Measurements from ENCODE around the gene PAPPA2.

PAPPA2 gene

DNA sequence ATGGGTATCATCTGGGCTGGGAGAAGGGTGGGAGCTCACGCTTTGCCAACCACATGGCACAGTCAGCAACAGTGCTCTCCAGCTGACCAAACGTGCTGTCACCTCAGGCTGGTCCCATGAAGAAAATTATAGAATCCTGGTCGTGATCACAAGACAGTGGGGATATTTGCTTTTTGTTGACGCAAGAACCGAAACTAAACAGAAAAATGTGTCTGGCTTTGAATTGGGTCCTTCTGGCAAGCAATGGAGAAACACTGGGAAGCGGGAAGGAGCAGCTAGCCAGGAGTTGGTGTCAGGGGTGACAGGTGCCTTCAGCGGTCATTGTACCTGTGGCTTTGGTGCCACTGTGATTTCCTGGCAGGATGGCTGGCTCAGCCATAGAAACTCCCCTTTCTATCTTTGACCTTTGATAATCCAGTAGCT is 304.8 kb downstream of the PAPPA2 start:
- Histone ChIP-seq H3K27me3 (ENCODE audit: control insufficient read depth, insufficient read depth, low read length) (no peaks in the 10 kb centered on the region), H3K4me1 (ENCODE audit: control insufficient read depth, insufficient read depth, low read length) (no peaks in the 10 kb centered on the region), H3K4me3 (ENCODE audit: low read depth, low read length) (no peak overlapping the region), H3K36me3 (ENCODE audit: control insufficient read depth, insufficient read depth, low read length) (no peaks in the 10 kb centered on the region), H3K9ac (ENCODE audit: low read length) (no peak overlapping the region), H3K27ac (ENCODE audit: low read depth, low read length) (no peak overlapping the region), H3K9me3 (ENCODE audit: control insufficient read depth, insufficient read depth, low read depth, low read length) (no peaks in the 10 kb centered on the region)

DNA sequence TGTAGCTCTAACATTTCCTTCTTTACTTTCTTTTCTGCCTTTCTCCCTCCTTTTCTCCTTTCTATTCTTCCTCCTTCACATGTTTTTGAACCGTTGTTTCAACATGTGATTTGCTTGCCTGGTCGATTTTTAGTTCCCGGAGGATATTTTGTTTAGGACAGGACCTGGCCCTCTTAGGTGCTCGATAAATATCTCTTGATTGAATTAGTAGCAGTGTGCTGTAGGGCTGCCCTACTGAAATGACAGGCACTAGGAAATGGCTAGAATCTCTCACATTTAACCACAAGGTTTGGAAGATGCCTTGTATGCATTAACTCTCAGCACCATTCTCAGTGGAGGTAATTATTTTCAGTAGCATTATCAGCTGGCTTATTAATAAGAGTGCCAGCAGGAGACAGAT is 305.6 kb downstream of the PAPPA2 start:
- no peaks in the 10 kb centered on the region for H3K9me3 ChIP-seq (ENCODE audit: control insufficient read depth, insufficient read depth, low read depth, low read length)
- no peak overlapping the region for H3K27ac ChIP-seq (ENCODE audit: low read depth, low read length)
- H3K27me3 ChIP-seq (ENCODE audit: control insufficient read depth, insufficient read depth, low read length), result no peaks in the 10 kb centered on the region
- no peaks in the 10 kb centered on the region for H3K4me1 ChIP-seq (ENCODE audit: control insufficient read depth, insufficient read depth, low read length)
- no peak overlapping the region for H3K9ac ChIP-seq (ENCODE audit: low read length)
- H3K4me3 ChIP-seq (ENCODE audit: low read depth, low read length), result no peak overlapping the region
- H3K36me3 ChIP-seq (ENCODE audit: control insufficient read depth, insufficient read depth, low read length), result no peaks in the 10 kb centered on the region

GRCh38 chr1:176770066-176770465 is 307.1 kb downstream of the PAPPA2 start:
- Histone ChIP-seq H3K9me3 (ENCODE audit: control insufficient read depth, insufficient read depth, low read depth, low read length) (no peaks in the 10 kb centered on the region), H3K27ac (ENCODE audit: low read depth, low read length) (no peak overlapping the region), H3K27me3 (ENCODE audit: control insufficient read depth, insufficient read depth, low read length) (no peaks in the 10 kb centered on the region), H3K4me1 (ENCODE audit: control insufficient read depth, insufficient read depth, low read length) (no peaks in the 10 kb centered on the region), H3K4me3 (ENCODE audit: low read depth, low read length) (no peak overlapping the region), H3K9ac (ENCODE audit: low read length) (no peak overlapping the region), H3K36me3 (ENCODE audit: control insufficient read depth, insufficient read depth, low read length) (no peaks in the 10 kb centered on the region)

GRCh38 chr1:176773038-176773437 is 310.1 kb downstream of the PAPPA2 start:
- Histone ChIP-seq H3K27me3 (ENCODE audit: control insufficient read depth, insufficient read depth, low read length) (no peaks in the 10 kb centered on the region), H3K9me3 (ENCODE audit: control insufficient read depth, insufficient read depth, low read depth, low read length) (no peaks in the 10 kb centered on the region)

GRCh38 chr1:176774224-176774623 is 311.2 kb downstream of the PAPPA2 start:
- no peaks in the 10 kb centered on the region for H3K4me1 ChIP-seq (ENCODE audit: control insufficient read depth, insufficient read depth, low read length)
- no peaks in the 10 kb centered on the region for H3K9me3 ChIP-seq (ENCODE audit: control insufficient read depth, insufficient read depth, low read depth, low read length)
- H3K9ac ChIP-seq (ENCODE audit: low read length), result no peak overlapping the region
- H3K36me3 ChIP-seq (ENCODE audit: control insufficient read depth, insufficient read depth, low read length), result no peaks in the 10 kb centered on the region
- H3K27me3 ChIP-seq (ENCODE audit: control insufficient read depth, insufficient read depth, low read length), result no peaks in the 10 kb centered on the region
- H3K27ac ChIP-seq (ENCODE audit: low read depth, low read length), result no peak overlapping the region
- no peak overlapping the region for H3K4me3 ChIP-seq (ENCODE audit: low read depth, low read length)

More at GRCh38 chr1:176773038-176773437, 310.1 kb downstream of the PAPPA2 start:
- no peak overlapping the region for H3K27ac ChIP-seq (ENCODE audit: low read depth, low read length)
- no peak overlapping the region for H3K4me3 ChIP-seq (ENCODE audit: low read depth, low read length)
- H3K4me1 ChIP-seq (ENCODE audit: control insufficient read depth, insufficient read depth, low read length), result no peaks in the 10 kb centered on the region
- no peaks in the 10 kb centered on the region for H3K36me3 ChIP-seq (ENCODE audit: control insufficient read depth, insufficient read depth, low read length)
- no peak overlapping the region for H3K9ac ChIP-seq (ENCODE audit: low read length)

DNA sequence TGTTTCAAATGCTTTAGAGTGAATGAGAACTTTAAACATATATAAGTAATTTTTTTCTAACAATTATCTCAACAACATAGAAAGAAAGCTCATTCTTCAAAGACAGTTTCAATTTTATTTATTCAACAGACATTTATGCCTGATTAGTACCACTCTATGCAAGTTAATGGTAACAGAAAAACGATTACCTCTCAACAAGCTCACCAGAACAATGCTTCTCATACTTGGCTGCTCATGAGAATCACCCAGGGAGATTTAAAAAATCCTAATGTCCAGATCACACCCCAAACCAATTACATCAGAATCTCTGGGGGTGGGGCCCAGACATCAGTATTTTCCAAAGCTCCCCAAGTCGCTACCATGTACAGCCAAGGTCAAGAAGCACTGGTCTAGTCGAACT is 312.4 kb downstream of the PAPPA2 start:
- H3K27me3 ChIP-seq (ENCODE audit: control insufficient read depth, insufficient read depth, low read length), result no peaks in the 10 kb centered on the region
- H3K9me3 ChIP-seq (ENCODE audit: control insufficient read depth, insufficient read depth, low read depth, low read length), result no peaks in the 10 kb centered on the region
- no peaks in the 10 kb centered on the region for H3K36me3 ChIP-seq (ENCODE audit: control insufficient read depth, insufficient read depth, low read length)
- H3K27ac ChIP-seq (ENCODE audit: low read depth, low read length), result no peak overlapping the region
- H3K4me1 ChIP-seq (ENCODE audit: control insufficient read depth, insufficient read depth, low read length), result no peaks in the 10 kb centered on the region
- H3K9ac ChIP-seq (ENCODE audit: low read length), result no peak overlapping the region
- no peak overlapping the region for H3K4me3 ChIP-seq (ENCODE audit: low read depth, low read length)

GRCh38 chr1:176775996-176776395 is 313.0 kb downstream of the PAPPA2 start:
- no peak overlapping the region for H3K4me3 ChIP-seq (ENCODE audit: low read depth, low read length)
- no peak overlapping the region for H3K27ac ChIP-seq (ENCODE audit: low read depth, low read length)

DNA sequence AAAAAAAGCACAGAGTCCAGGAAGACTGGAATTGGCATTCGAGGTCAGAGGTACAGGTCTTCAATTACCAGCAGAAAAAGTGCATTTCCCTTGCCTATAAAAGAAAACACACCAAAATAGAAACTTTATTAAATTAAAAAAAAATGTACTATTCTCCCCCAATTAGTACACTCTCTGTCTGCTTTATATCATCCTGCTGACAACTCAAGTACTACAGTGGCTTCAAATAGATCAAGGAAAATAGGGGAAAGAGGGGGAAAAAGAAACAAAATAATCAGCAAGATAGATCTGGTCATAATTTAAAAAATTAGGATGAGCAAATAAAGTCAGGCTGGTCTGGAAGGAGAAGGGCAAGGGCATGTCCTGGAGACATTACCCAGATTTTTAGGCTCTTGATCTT is 315.1 kb downstream of the PAPPA2 start:
- no peaks in the 10 kb centered on the region for H3K9me3 ChIP-seq (ENCODE audit: control insufficient read depth, insufficient read depth, low read depth, low read length)
- no peaks in the 10 kb centered on the region for H3K4me1 ChIP-seq (ENCODE audit: control insufficient read depth, insufficient read depth, low read length)
- H3K27me3 ChIP-seq (ENCODE audit: control insufficient read depth, insufficient read depth, low read length), result no peaks in the 10 kb centered on the region
- H3K9ac ChIP-seq (ENCODE audit: low read length), result no peak overlapping the region
- H3K36me3 ChIP-seq (ENCODE audit: control insufficient read depth, insufficient read depth, low read length), result no peaks in the 10 kb centered on the region
- no peak overlapping the region for H3K4me3 ChIP-seq (ENCODE audit: low read depth, low read length)
- H3K27ac ChIP-seq (ENCODE audit: low read depth, low read length), result no peak overlapping the region

More at GRCh38 chr1:176775996-176776395, 313.0 kb downstream of the PAPPA2 start:
- no peaks in the 10 kb centered on the region for H3K36me3 ChIP-seq (ENCODE audit: control insufficient read depth, insufficient read depth, low read length)
- no peaks in the 10 kb centered on the region for H3K27me3 ChIP-seq (ENCODE audit: control insufficient read depth, insufficient read depth, low read length)
- no peak overlapping the region for H3K9ac ChIP-seq (ENCODE audit: low read length)
- no peaks in the 10 kb centered on the region for H3K4me1 ChIP-seq (ENCODE audit: control insufficient read depth, insufficient read depth, low read length)
- no peaks in the 10 kb centered on the region for H3K9me3 ChIP-seq (ENCODE audit: control insufficient read depth, insufficient read depth, low read depth, low read length)

DNA sequence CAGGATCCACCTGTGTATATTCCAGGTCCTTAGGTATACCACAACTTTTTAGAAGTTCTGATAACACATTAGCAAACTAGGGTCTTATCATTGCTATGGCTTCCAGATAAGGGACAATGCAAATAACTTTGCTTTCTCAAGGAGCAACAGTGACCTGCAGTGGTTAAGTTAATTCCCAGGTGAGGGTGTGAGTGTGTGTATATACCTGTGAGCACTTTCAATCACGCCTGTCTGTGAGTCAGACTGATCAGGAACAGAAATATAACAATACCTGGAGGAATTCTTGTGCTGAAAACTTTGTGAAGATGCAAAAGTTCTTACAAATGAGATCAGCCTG is 317.0 kb downstream of the PAPPA2 start:
- no peaks in the 10 kb centered on the region for H3K4me1 ChIP-seq (ENCODE audit: control insufficient read depth, insufficient read depth, low read length)
- no peaks in the 10 kb centered on the region for H3K27me3 ChIP-seq (ENCODE audit: control insufficient read depth, insufficient read depth, low read length)
- no peaks in the 10 kb centered on the region for H3K9me3 ChIP-seq (ENCODE audit: control insufficient read depth, insufficient read depth, low read depth, low read length)
- H3K9ac ChIP-seq (ENCODE audit: low read length), result no peak overlapping the region
- no peak overlapping the region for H3K27ac ChIP-seq (ENCODE audit: low read depth, low read length)
- H3K4me3 ChIP-seq (ENCODE audit: low read depth, low read length), result no peak overlapping the region
- no peaks in the 10 kb centered on the region for H3K36me3 ChIP-seq (ENCODE audit: control insufficient read depth, insufficient read depth, low read length)

- Histone ChIP-seq H3K36me3 (ENCODE audit: control insufficient read depth, insufficient read depth, low read length) (no peaks in the 10 kb centered on the region), H3K27ac (ENCODE audit: low read depth, low read length) (no peak overlapping the region), H3K4me1 (ENCODE audit: control insufficient read depth, insufficient read depth, low read length) (peaks cover 6% of the 10 kb centered on the region; the same call in 1 of the 2 replicates), H3K4me3 (ENCODE audit: low read depth, low read length) (no peak overlapping the region), H3K27me3 (ENCODE audit: control insufficient read depth, insufficient read depth, low read length) (no peaks in the 10 kb centered on the region), H3K9ac (ENCODE audit: low read length) (no peak overlapping the region), H3K9me3 (ENCODE audit: control insufficient read depth, insufficient read depth, low read depth, low read length) (no peaks in the 10 kb centered on the region)
Observed at GRCh38 chr1:176783309-176783708, 320.3 kb downstream of the PAPPA2 start.

GRCh38 chr1:176785056-176785455 is 322.1 kb downstream of the PAPPA2 start:
- peaks cover 6% of the 10 kb centered on the region; the same call in 1 of the 2 replicates for H3K4me1 ChIP-seq (ENCODE audit: control insufficient read depth, insufficient read depth, low read length)
- no peak overlapping the region for H3K9ac ChIP-seq (ENCODE audit: low read length)
- no peak overlapping the region for H3K27ac ChIP-seq (ENCODE audit: low read depth, low read length)
- no peak overlapping the region for H3K4me3 ChIP-seq (ENCODE audit: low read depth, low read length)
- H3K27me3 ChIP-seq (ENCODE audit: control insufficient read depth, insufficient read depth, low read length), result no peaks in the 10 kb centered on the region
- H3K9me3 ChIP-seq (ENCODE audit: control insufficient read depth, insufficient read depth, low read depth, low read length), result no peaks in the 10 kb centered on the region
- H3K36me3 ChIP-seq (ENCODE audit: control insufficient read depth, insufficient read depth, low read length), result no peaks in the 10 kb centered on the region

DNA sequence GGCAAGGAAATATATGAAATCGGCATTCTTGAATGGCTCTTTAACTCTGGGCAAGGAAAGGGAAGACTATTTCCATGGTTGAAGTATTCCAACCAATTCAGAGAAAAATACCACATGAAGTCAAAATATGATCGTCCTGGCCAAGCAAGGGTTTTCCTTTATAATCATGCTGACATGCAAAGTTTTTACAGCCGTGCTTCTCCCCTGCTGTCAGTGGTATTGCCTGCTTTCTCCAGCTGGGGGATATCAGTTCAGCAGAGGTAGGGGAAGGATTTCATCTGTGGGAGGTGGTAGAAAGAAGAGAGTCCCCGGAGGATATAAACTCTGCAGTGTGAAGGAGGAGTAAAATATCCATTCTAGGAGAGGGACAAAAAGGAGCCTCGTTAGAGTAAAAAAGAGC is 322.8 kb downstream of the PAPPA2 start:
- Histone ChIP-seq H3K27ac (ENCODE audit: low read depth, low read length) (no peak overlapping the region), H3K4me1 (ENCODE audit: control insufficient read depth, insufficient read depth, low read length) (peaks cover 6% of the 10 kb centered on the region; the same call in 1 of the 2 replicates), H3K27me3 (ENCODE audit: control insufficient read depth, insufficient read depth, low read length) (no peaks in the 10 kb centered on the region), H3K9me3 (ENCODE audit: control insufficient read depth, insufficient read depth, low read depth, low read length) (no peaks in the 10 kb centered on the region), H3K9ac (ENCODE audit: low read length) (no peak overlapping the region), H3K4me3 (ENCODE audit: low read depth, low read length) (no peak overlapping the region), H3K36me3 (ENCODE audit: control insufficient read depth, insufficient read depth, low read length) (no peaks in the 10 kb centered on the region)

Data from HUES6 (cell line).